Suprapubic skin (tissue), 3 donors: ENCODE measurements around the gene NFIC.
"Not testable (repeated sequence)": the region's sequence is repeated elsewhere in the genome, so short reads cannot be mapped to it uniquely, and the experiment has no call there.

Experiments
- POLR2A ChIP-seq, 2 donors: fragments of 450-650 bp; IDR thresholded peaks; one replicate each; pipeline ENCODE4 v1.6.1; 2017; ENCODE audit warnings: antibody characterized with exemption in 2 of 2, mild to moderate bottlenecking in 2 of 2, moderate library complexity in 2 of 2
- TF ChIP-seq, protein P1 (sequence below), 2 donors: fragments of 200-600 bp in 1 of 2; fragments of 450-650 bp in 1 of 2; sonication (generic) in 1 of 2; IDR thresholded peaks; one replicate each; pipeline ENCODE4 v1.5.1; 2016 to 2019; ENCODE audit warnings: antibody characterized with exemption in 2 of 2, mild to moderate bottlenecking in 1 of 2, moderate library complexity in 1 of 2

DNA sequence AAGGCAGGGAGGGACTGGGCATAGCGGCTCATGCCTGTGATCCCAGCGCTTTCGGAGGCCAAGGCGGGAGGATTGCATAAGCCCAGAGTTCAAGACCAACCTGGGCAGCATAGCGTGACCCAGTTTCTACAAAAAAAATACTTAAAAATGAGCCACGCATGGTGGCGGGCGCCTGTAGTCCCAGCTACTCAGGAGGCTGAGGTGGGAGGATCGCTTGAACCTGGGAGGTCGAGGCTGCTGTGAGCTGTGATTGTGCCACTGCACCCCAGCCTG lies 86.5 kb downstream of the NFIC start:
- TF ChIP-seq, protein P1, sequence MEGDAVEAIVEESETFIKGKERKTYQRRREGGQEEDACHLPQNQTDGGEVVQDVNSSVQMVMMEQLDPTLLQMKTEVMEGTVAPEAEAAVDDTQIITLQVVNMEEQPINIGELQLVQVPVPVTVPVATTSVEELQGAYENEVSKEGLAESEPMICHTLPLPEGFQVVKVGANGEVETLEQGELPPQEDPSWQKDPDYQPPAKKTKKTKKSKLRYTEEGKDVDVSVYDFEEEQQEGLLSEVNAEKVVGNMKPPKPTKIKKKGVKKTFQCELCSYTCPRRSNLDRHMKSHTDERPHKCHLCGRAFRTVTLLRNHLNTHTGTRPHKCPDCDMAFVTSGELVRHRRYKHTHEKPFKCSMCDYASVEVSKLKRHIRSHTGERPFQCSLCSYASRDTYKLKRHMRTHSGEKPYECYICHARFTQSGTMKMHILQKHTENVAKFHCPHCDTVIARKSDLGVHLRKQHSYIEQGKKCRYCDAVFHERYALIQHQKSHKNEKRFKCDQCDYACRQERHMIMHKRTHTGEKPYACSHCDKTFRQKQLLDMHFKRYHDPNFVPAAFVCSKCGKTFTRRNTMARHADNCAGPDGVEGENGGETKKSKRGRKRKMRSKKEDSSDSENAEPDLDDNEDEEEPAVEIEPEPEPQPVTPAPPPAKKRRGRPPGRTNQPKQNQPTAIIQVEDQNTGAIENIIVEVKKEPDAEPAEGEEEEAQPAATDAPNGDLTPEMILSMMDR (IDR thresholded peaks at IDR 0.05): not testable (repeated sequence)
- TF ChIP-seq POLR2A (IDR thresholded peaks at IDR 0.05): not testable (repeated sequence)
